Left lung (tissue), 10 donors: Measurements from ENCODE around the gene GRB10. TPM values are rescaled to one million over a fixed set of nuclear protein-coding genes. Genes with fewer than 3 reads are reported as not detected.

ENCODE experiments used
- ATAC-seq: fragments of 200-7000 bp; cut with Tn5 transposase; one replicate; pipeline ENCODE4 v1.9.1; 2020; ENCODE audit warnings: moderate library complexity
- DNase-seq, 4 donors: peaks; one replicate each; pipeline ENCODE4 v3.0.0-alpha.2; 2013 to 2020
- H3K27ac ChIP-seq, 2 donors: fragments of 200-600 bp; sonication (generic) in 1 of 2; one replicate each; pipeline versions ENCODE4 v1.5.0 to v1.8.0; 2020 to 2021
- H3K27me3 ChIP-seq, 2 donors: fragments of 200-600 bp; sonication (generic) in 1 of 2; one replicate each; pipeline versions ENCODE4 v1.5.0 to v1.8.0; 2020 to 2021
- H3K36me3 ChIP-seq, 2 donors: fragments of 200-600 bp; sonication (generic) in 1 of 2; one replicate each; pipeline versions ENCODE4 v1.5.0 to v1.8.0; 2020 to 2021
- H3K4me1 ChIP-seq, 2 donors: fragments of 200-600 bp; one replicate each; pipeline ENCODE4 v1.8.0; 2021
- H3K4me3 ChIP-seq, 2 donors: fragments of 200-600 bp; sonication (generic) in 1 of 2; one replicate each; pipeline versions ENCODE4 v1.5.0 to v1.8.0; 2020 to 2021; ENCODE audit warnings: mild to moderate bottlenecking in 1 of 2
- H3K9me3 ChIP-seq, 2 donors: fragments of 200-600 bp; sonication (generic) in 1 of 2; one replicate each; pipeline versions ENCODE4 v1.5.0 to v1.8.0; 2020 to 2021
- intact Hi-C, 2 donors: fragments of 100-400 bp; cut with DNase I; formaldehyde crosslinking; loops; one replicate each; pipeline versions ENCODE4 v1.11.2 to v1.14.2; 2022
- polyA plus RNA-seq, 6 donors: library from polyadenylated mRNA; unstranded; fragments of 120-200 nt; gene quantifications; one replicate each; pipeline ENCODE4 v1.2.1, GENCODE V29; 2013; ENCODE audit not compliant: insufficient read length in 6 of 6
- total RNA-seq, 2 donors: library from RNA; stranded (reverse); fragmentation: NEBNext Ultra II Directional; extraction: Animal tissue kit (Norgen Biotek cat#: 25700); gene quantifications; one replicate each; pipeline ENCODE4 v1.2.1, GENCODE V29; 2021
- TF ChIP-seq, protein P1 (sequence below), 2 donors: fragments of 200-600 bp; sonication (generic) in 1 of 2; IDR thresholded peaks; one replicate each; pipeline versions ENCODE4 v1.5.0 to v1.8.0; 2021; ENCODE audit warnings: antibody characterized with exemption in 2 of 2
- donor health status: DM: no; HTN: yes; CAD: no.
- donor health status: DM: no; HTN: no; CAD: no.

Gene GRB10
- total and polyA plus RNA-seq, 8 donors, result 38.8 to 58.3 (median 45.0) TPM

DNA sequence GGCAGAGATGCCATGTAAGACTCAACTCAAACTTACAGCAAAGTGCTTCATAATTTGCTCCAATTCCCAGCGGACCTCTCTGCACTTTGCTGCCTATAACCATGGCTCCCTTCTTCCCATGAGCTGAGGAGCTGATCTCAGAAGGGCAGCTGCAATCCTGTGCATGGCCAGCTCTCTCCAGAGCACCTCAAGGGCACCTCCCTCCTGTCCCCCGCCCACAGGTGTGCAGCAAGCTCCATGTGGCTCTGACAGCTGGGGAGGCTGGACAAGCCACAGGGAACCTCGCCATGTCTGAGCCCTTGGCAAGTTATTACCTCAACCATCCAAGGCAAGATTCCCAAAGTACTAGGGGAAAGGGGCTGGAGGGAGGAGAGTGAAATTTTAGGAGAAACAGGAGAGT is 156.4 kb downstream of the GRB10 start:
- Histone ChIP-seq H3K4me3 (no peak overlapping the region), H3K27ac (no peak overlapping the region), H3K9me3 (no peaks in the 10 kb centered on the region), H3K36me3 (peaks cover 0 to 22% of the 10 kb centered on the region in 2 donors), H3K4me1 (no peaks in the 10 kb centered on the region), H3K27me3 (no peaks in the 10 kb centered on the region)
- no peak for DNase-seq
- TF ChIP-seq, protein P1, sequence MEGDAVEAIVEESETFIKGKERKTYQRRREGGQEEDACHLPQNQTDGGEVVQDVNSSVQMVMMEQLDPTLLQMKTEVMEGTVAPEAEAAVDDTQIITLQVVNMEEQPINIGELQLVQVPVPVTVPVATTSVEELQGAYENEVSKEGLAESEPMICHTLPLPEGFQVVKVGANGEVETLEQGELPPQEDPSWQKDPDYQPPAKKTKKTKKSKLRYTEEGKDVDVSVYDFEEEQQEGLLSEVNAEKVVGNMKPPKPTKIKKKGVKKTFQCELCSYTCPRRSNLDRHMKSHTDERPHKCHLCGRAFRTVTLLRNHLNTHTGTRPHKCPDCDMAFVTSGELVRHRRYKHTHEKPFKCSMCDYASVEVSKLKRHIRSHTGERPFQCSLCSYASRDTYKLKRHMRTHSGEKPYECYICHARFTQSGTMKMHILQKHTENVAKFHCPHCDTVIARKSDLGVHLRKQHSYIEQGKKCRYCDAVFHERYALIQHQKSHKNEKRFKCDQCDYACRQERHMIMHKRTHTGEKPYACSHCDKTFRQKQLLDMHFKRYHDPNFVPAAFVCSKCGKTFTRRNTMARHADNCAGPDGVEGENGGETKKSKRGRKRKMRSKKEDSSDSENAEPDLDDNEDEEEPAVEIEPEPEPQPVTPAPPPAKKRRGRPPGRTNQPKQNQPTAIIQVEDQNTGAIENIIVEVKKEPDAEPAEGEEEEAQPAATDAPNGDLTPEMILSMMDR (IDR thresholded peaks at IDR 0.05), result no peak
- intact Hi-C loops, result no loop called here
- ATAC-seq, result no peak

- no peak for ATAC-seq
- H3K36me3 ChIP-seq, result peaks cover 0 to 22% of the 10 kb centered on the region in 2 donors
- DNase-seq, result no peak
- no peak overlapping the region for H3K27ac ChIP-seq
- peaks cover 0 to 3% of the 10 kb centered on the region in 2 donors for H3K4me1 ChIP-seq
- no peaks in the 10 kb centered on the region for H3K9me3 ChIP-seq
- no peak overlapping the region for H3K4me3 ChIP-seq
- TF ChIP-seq, protein P1 (IDR thresholded peaks at IDR 0.05), result no peak
- intact Hi-C loops, result no loop called here
- H3K27me3 ChIP-seq, result no peaks in the 10 kb centered on the region
Measured at GRCh38 chr7:50625360-50625759, 157.3 kb downstream of the GRB10 start.

GRCh38 chr7:50622821-50623220 is 159.9 kb downstream of the GRB10 start:
- intact Hi-C loops, result no loop called here
- ATAC-seq (no peak), DNase-seq (no peak)
- no peaks in the 10 kb centered on the region for H3K27me3 ChIP-seq
- H3K27ac ChIP-seq, result no peak overlapping the region
- no peak overlapping the region for H3K4me3 ChIP-seq
- H3K4me1 ChIP-seq, result peaks cover 0 to 3% of the 10 kb centered on the region in 2 donors
- H3K36me3 ChIP-seq, result peaks cover 0 to 33% of the 10 kb centered on the region in 2 donors
- H3K9me3 ChIP-seq, result no peaks in the 10 kb centered on the region
- TF ChIP-seq, protein P1 (IDR thresholded peaks at IDR 0.05), result no peak

DNA sequence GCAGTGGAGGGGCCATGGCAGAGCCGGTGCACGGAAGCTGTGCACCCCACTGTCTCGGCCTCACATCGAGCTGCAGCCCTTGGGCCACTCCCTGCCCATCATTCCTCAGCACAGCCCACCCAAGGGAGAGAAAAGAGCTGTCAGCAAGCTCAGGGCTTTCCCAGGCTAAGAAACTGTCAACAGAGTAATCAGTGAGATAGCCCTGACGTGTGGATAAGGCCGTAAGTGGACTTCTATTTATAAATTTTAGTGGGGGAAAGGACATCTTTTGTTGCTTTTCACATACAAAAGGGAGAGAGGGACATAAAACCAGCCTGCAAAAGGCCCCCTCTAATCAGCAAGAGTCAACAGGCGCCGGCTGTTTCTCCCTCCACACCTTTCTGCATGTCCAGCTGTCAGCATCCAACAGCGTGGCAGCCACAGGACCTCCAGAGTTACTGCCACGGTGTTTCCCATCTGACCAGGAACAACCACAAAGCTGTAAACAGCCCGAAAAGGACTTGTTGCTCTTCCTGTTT is 160.7 kb downstream of the GRB10 start:
- ATAC-seq, result no peak
- no peak overlapping the region for H3K27ac ChIP-seq
- H3K27me3 ChIP-seq, result no peaks in the 10 kb centered on the region
- H3K9me3 ChIP-seq, result no peaks in the 10 kb centered on the region
- no peak for DNase-seq
- no peak overlapping the region for H3K4me3 ChIP-seq
- H3K4me1 ChIP-seq, result peaks cover 0 to 3% of the 10 kb centered on the region in 2 donors
- peaks cover 0 to 41% of the 10 kb centered on the region in 2 donors for H3K36me3 ChIP-seq
- TF ChIP-seq, protein P1 (IDR thresholded peaks at IDR 0.05), result no peak
- intact Hi-C loops, result no loop called here

DNA sequence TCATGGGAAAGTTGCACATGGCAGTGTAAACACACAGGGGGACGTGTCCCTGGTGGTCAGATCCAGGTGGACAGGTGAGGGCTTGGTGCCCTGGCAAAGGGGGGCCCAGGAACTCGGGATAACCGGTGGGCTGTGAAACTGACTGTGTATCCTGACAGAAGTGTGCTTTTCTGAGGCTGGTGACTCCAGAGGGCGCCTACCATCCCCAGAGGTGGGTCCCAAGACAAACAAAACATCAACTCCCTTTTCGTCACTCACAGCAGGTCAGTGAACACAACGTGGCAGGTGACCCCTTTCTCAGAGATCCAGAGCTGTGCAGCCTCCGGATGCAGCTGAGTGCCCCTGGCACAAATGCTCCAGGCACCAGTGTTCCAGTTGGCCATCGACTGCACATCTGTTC is 161.5 kb downstream of the GRB10 start:
- intact Hi-C loops, result no loop called here
- Histone ChIP-seq H3K27ac (no peak overlapping the region), H3K27me3 (no peaks in the 10 kb centered on the region), H3K4me3 (no peak overlapping the region), H3K9me3 (no peaks in the 10 kb centered on the region), H3K36me3 (peaks cover 0 to 42% of the 10 kb centered on the region in 2 donors), H3K4me1 (peaks cover 0 to 3% of the 10 kb centered on the region in 2 donors)
- no peak for ATAC-seq
- no peak for DNase-seq
- TF ChIP-seq, protein P1 (IDR thresholded peaks at IDR 0.05), result no peak
